Kidney (tissue), 14 donors: ENCODE results near the gene MED14. TPM values are rescaled to one million over a fixed set of nuclear protein-coding genes. Genes with fewer than 3 reads are reported as not detected.

ENCODE experiments used
- DNase-seq, 5 donors: peaks; one replicate each; pipeline ENCODE4 v3.0.0-alpha.2; 2013 to 2020
- FAIRE-seq: peaks from 2 replicates; lab custom pipeline; 2012; peaks lifted over from hg19 to GRCh38; lab: Jason Lieb, UNC
- H3K27ac ChIP-seq, 2 donors: one replicate each; pipeline ENCODE4 v1.7.0; 2013; ENCODE audit warnings: low read depth in 2 of 2, low read length in 2 of 2, inconsistent platforms in 1 of 2
- H3K27me3 ChIP-seq: one replicate; pipeline ENCODE4 v1.7.1; 2013; ENCODE audit warnings: low read length, inconsistent platforms; ENCODE audit not compliant: control insufficient read depth, insufficient read depth
- H3K36me3 ChIP-seq, 3 donors: one replicate each; pipeline versions ENCODE4 v1.7.0 to v1.7.1; 2013; ENCODE audit warnings: low read length in 3 of 3, control low read depth in 1 of 3, inconsistent platforms in 1 of 3; ENCODE audit not compliant: insufficient read depth in 3 of 3, control insufficient read depth in 2 of 3
- H3K4me1 ChIP-seq, 3 donors: one replicate each; pipeline versions ENCODE4 v1.7.0 to v1.7.1; 2013; ENCODE audit warnings: low read length in 3 of 3, inconsistent platforms in 1 of 3, low read depth in 1 of 3; ENCODE audit not compliant: control insufficient read depth in 2 of 3, insufficient read depth in 2 of 3
- H3K4me3 ChIP-seq, 3 donors: one replicate each; pipeline versions ENCODE4 v1.7.0 to v1.8.1; 2013; ENCODE audit warnings: low read length in 3 of 3, control low read depth in 1 of 3, inconsistent platforms in 1 of 3
- H3K9ac ChIP-seq, 3 donors: one replicate each; pipeline versions ENCODE4 v1.7.0 to v1.7.1; 2013; ENCODE audit warnings: low read length in 3 of 3, control low read depth in 1 of 3, inconsistent platforms in 1 of 3
- H3K9me3 ChIP-seq, 3 donors: one replicate each; pipeline versions ENCODE4 v1.7.0 to v1.7.1; 2013; ENCODE audit warnings: low read length in 3 of 3, control low read depth in 1 of 3, inconsistent platforms in 1 of 3; ENCODE audit not compliant: control insufficient read depth in 2 of 3, insufficient read depth in 1 of 3
- CTCF ChIP-seq: IDR thresholded peaks from 3 replicates; pipeline ENCODE4 v1.5.1; 2012; ENCODE audit warnings: mild to moderate bottlenecking, moderate library complexity, borderline replicate concordance; ENCODE audit not compliant: insufficient read depth; ENCODE audit errors: extremely low read depth
- intact Hi-C: fragments of 100-400 bp; cut with DNase I; formaldehyde crosslinking; loops from one replicate; pipeline ENCODE4 v1.11.1; 2022
- polyA plus RNA-seq: library from polyadenylated mRNA; stranded (reverse); fragments of 350-450 nt; fragmentation: Illumina TruSeq; extraction: RNeasy Lipid Tissue Mini Kit (QIAGEN cat#74804); gene quantifications from one replicate; pipeline ENCODE4 v1.2.3, GENCODE V29; 2014; ENCODE audit warnings: low read depth, low replicate concordance; ENCODE audit not compliant: insufficient read depth
- total RNA-seq: library from RNA; stranded (reverse); fragmentation: NEBNext Ultra II Directional; extraction: Animal tissue kit (Norgen Biotek cat#: 25700); gene quantifications from one replicate; pipeline ENCODE4 v1.2.1, GENCODE V29; 2021
- donor health status: control.
- donor health status: control.
- donor health status: control.
- donor health status: control.
- donor health status: control.
- donor health status: DM: yes; HTN: yes; CAD: no.
- donor health status: Normal renal cell carcinoma (clear cell type).

The MED14 gene
- total and polyA plus RNA-seq, 2 donors from 2014 or later: 5.9 to 53.7 TPM

GRCh38 chrX:40722930-40723329 lies 12.4 kb downstream of the MED14 start:
- intact Hi-C loops: no loop called here
- Histone ChIP-seq H3K4me3 (no peak overlapping the region), H3K36me3 (peaks cover 0 to 6% (median 0%) of the 10 kb centered on the region in 3 donors), H3K27me3 (peaks cover 2% of the 10 kb centered on the region), H3K4me1 (no peaks in the 10 kb centered on the region), H3K9ac (no peak overlapping the region), H3K27ac (no peak overlapping the region), H3K9me3 (no peaks in the 10 kb centered on the region)
- DNase-seq (no peak), FAIRE-seq (no peak)
- no peak for TF ChIP-seq CTCF

DNA sequence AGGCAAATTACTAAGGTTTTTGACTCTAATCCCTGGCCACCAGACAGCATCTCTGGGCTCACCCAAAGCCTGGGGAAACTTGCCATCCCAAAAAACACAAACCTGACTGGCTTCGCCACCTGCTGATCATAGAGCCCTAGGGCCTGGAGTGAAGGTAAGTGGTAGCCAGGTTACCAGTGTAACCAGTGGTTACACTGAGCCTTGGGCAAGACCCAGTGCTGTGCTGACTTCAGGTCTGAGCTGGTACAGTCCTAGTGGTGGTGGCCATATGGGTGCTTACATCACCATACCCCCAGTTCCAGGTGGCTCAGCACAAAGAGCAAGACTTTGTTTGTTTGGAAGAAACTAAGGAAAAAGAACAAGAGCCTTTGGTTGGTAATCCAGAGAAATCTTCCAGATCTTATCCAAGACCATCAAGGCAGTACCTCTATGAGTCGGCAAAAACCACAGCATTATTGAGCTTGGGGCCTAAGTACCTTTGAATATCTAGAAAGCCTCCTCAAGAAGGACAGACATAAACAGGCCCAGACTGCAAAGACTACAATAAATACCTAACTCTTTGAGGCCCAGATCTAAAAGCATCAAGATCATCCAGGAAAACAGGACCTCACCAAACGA lies 13.7 kb downstream of the MED14 start:
- DNase-seq (no peak), FAIRE-seq (no peak)
- Histone ChIP-seq H3K9me3 (no peaks in the 10 kb centered on the region), H3K27me3 (peaks cover 2% of the 10 kb centered on the region), H3K36me3 (peaks cover 0 to 6% (median 0%) of the 10 kb centered on the region in 3 donors), H3K9ac (no peak overlapping the region), H3K4me1 (no peaks in the 10 kb centered on the region), H3K4me3 (no peak overlapping the region), H3K27ac (no peak overlapping the region)
- no peak for TF ChIP-seq CTCF
- intact Hi-C loops: no loop called here

- no peak overlapping the region for H3K27ac ChIP-seq
- H3K4me3 ChIP-seq: no peak overlapping the region
- DNase-seq (no peak), FAIRE-seq (no peak)
- H3K4me1 ChIP-seq: no peaks in the 10 kb centered on the region
- H3K36me3 ChIP-seq: no peaks in the 10 kb centered on the region
- no peaks in the 10 kb centered on the region for H3K27me3 ChIP-seq
- intact Hi-C loops: no loop called here
- no peaks in the 10 kb centered on the region for H3K9me3 ChIP-seq
- TF ChIP-seq CTCF: no peak
- no peak overlapping the region for H3K9ac ChIP-seq
Observed at GRCh38 chrX:40720792-40721191, 14.6 kb downstream of the MED14 start.

DNA sequence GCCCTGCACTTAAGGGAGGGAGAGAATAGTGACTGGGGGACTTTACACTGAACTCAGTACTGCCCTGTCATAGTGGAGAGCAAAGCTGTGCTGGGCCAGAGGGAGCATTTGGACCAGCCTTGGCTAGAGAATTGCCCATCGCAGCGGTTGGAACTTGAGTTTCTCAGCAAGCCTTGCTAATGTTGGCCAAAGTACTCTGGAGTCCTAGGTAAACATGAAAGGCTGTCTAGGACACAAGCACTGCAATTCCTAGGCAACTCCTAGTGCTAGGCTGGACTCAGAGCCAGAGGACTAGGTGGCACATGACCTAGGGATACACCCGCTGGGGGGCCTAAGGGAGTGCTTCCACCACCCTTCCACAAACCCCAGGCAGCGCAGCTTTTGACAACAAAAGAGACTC lies 15.0 kb downstream of the MED14 start:
- no peak for TF ChIP-seq CTCF
- no peak overlapping the region for H3K4me3 ChIP-seq
- no peaks in the 10 kb centered on the region for H3K27me3 ChIP-seq
- no peaks in the 10 kb centered on the region for H3K36me3 ChIP-seq
- no peaks in the 10 kb centered on the region for H3K4me1 ChIP-seq
- no peak overlapping the region for H3K9ac ChIP-seq
- no peaks in the 10 kb centered on the region for H3K9me3 ChIP-seq
- DNase-seq: no peak
- intact Hi-C loops: no loop called here
- FAIRE-seq: no peak
- H3K27ac ChIP-seq: no peak overlapping the region
